Activated gamma-delta T cell treated with anti-CD3 and anti-CD28 coated beads, Interleukin-2, amount 50 U/mL, for 16 hours (primary cell): ENCODE measurements around the gene TPGS2.
"Not testable (repeated sequence)": the region's sequence is repeated elsewhere in the genome, so short reads cannot be mapped to it uniquely, and the experiment has no call there.

Experiments
- DNase-seq: peaks from one replicate; pipeline ENCODE4 v3.0.0-alpha.2; 2020; ENCODE audit warnings: low read depth

TPGS2 gene

GRCh38 chr18:36828630-36829361, at the start of gene TPGS2, which contains the start of gene KIAA1328:
TPGS2 (minus strand) TSS chr18:36829002; CDS start chr18:36828767, 235 bp downstream.
KIAA1328 (plus strand) TSS chr18:36829127; CDS start chr18:36829139, 12 bp downstream.
- peak; percentile 78 for DNase-seq

- DNase-seq: not testable (repeated sequence)
Observed at GRCh38 chr18:36873826-36874225, 45.0 kb upstream of the TPGS2 start.

- no peak for DNase-seq
Observed at GRCh38 chr18:36872329-36872728, 43.5 kb upstream of the TPGS2 start.

GRCh38 chr18:36871801-36872200, 43.0 kb upstream of the TPGS2 start:
- DNase-seq: no peak

DNA sequence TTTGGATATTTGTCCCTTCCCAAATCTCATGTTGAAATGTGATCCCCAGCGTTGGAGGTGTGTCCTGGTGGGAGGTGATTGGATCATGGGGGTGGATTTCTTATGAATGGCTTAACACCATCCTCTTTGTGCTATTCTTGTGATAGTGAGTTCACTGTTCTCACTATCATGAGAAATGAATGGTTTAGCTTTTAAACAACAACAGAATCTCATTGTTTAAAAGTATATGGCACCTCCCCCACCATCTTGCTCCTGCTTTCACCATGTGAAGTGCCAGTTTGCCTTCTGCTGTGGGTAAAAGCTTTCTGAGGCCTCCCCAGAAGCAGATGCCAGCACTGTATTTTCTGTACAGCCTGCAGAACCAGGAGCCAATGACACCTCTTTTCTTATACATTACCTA, 38.3 kb upstream of the TPGS2 start:
- DNase-seq: no peak

DNA sequence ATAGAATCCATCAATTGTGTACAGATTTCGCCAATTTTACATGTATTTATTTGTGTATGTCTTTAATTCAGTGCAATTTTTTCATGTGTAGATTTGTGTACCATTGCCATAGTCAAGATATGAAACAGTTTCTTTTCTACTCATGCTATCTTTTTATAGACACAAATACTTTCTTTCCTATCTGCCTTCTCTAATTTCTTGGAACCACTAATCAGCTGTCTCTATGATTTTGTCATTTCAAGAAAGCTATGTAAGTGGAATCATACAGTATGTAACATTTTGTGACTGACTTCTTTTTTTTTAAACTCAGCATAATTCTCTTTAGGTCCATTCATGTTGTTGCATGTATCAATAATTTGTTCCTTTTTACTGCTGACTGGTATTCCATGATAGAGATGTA, 33.4 kb upstream of the TPGS2 start:
- no peak for DNase-seq

DNA sequence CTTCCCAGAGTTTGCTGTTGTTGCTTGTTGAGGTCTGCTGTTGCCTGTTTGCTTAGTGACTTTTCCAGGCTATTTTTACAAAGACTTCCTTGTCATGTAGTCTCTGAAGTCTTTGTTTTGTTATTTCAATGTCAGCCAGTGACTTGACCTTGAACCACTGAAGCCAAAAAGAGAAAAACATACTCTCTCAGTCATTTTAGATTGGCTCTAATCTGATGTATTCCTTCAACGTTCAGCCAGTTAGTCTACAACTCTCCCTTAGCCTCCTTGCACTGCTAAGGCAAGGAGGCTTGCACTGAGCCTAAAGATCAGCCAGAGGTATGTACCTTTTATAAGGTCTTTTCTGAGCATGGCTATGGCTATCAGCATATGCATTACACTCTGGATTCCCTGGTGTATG, 28.0 kb upstream of the TPGS2 start:
- DNase-seq: no peak

DNA sequence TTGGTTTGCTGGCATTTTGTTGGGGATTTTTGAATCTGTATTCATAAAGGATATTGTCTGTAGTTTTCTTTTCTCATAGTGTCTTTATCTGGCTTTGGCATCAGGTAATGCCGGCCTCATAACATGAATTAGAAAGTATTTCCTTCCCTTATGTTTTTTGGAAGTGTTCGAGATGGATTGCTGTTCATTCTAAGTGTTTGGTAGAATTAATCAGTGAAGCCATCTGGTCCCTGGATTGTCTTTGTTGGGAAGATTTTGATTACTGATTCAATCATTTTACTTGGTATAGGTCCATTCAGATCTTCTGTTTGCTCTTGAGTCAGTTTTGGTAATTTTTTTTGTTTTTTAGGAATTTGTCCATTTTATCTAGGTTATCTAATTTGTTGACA, 22.4 kb upstream of the TPGS2 start:
- DNase-seq: no peak

DNA sequence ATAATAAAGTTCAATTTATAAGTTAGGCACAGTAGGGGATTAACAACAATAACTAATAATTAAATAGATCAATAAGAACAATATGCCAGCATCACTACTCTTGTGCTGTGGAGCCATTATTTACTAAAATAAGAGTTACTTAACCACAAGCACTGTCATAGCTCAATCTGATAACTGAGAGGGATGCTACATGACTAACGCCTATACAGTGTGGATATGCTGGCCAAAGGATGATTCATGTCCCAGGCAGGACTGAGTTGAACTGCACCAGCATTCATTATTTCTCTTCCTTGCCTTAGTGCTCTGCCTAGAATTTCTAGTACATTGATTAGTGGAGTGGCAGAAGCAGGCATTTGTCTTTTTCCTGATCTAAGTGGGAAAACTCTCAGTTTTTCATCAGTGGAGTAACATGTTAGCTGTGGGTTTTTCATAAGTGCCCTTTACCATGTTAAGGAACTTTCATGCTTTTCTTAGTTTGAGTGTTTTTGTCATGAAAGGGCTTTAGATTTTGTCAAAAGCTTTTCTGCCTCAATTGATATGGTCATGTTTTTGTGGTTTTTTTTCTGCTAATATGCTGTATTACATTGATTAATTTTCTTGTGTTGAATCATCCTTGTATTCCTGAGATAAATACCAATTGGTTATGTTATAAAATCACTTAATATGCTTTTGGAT, 21.9 kb upstream of the TPGS2 start:
- no peak for DNase-seq

DNA sequence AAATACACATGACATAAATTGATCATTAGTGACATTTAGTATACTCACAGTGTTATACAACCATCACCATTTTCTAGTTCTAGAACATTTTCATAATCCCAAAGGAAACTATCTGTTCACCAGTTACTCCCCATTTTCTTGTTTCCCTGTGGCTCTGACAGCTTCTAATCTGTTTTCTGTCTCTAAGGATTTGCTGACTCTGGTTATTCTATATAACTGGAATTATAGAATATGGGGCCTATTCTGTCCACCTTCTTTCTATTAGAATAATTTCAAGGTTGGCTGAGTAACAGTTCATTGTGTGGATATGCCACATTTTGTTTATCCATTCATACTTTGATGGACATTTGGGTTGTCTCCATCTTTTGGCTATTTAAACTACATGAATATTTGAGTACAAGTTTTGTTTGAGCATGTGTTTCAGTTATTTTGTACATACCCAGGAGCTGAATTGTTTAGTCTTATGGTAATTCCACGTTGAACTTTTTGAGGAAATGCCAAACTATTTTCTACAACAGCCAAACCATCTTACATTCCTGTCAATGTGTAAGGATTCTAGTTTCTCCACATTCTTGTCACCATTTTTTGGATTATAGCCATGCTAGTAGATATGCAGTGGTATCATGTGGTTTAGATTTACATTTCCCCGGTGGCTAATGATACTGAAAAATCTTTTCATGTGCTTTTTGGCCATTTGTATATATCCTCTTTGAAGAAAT, 20.6 kb upstream of the TPGS2 start:
- DNase-seq: no peak

DNA sequence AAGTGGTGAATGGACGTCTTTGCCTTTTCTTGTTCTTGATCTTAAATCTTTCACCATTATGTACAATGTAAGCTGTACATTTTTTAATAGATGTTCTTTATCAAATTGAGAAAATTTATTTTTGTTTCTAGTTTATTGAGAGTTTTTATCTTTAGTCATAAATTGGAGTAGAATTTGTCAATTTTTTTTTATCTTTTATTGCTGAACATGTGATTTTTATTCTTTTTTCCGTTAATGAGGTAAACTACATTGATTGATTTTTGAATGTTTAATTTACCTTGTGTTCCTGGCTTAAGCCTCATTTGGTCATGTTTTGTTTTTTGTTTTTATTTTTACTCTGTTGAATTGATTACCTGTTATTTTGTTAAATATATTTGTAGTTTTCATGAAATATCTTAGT, 19.8 kb upstream of the TPGS2 start:
- DNase-seq: no peak

DNA sequence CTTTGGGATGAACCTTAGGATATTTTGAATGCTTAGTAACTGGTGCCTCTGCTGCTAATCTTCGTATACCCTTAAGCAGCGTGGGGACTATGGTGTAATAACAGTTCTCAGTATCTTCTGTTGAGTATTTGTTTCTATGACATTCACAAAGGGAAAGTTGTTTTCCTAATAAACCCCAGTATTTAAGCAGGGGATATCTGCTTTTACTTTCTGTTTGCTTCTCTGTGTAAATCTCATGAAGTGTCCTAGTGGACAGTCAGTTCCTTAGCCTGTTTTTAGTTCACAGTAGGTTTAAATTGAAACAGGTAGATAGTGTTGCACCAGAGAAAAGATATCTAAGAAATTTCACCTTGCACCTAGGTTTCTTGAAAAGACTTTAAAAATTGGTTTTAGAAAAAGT, 15.0 kb upstream of the TPGS2 start:
- no peak for DNase-seq

- no peak for DNase-seq
Observed at GRCh38 chr18:36843199-36843598, 14.4 kb upstream of the TPGS2 start.

GRCh38 chr18:36839835-36840234, 11.0 kb upstream of the TPGS2 start:
- no peak for DNase-seq

- DNase-seq: no peak
Observed at GRCh38 chr18:36835927-36836326, 7.1 kb upstream of the TPGS2 start.

DNA sequence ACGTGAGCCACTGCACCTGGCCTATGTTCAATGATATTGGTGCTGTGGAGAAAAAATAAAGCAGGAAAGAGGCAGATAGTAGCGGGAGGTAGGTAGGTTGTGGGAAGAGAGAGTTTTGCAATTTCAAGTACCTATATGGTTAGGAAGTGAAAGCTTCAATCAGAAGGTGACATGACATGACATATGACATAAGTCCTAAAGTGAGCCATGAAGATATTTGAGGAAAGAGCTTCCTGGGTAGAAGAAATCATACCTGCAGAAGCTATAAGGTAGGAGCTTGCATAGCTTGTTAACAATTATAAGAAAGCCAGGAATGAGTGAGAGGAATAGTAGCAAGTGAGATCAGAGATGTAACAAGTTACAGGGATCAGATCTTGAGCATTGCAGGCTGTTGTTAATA, 4.3 kb upstream of the TPGS2 start:
- no peak for DNase-seq

- no peak for DNase-seq
Observed at GRCh38 chr18:36831139-36831538, 2.3 kb upstream of the TPGS2 start.

- DNase-seq: no peak
Observed at GRCh38 chr18:36830158-36830495, 1.3 kb upstream of the TPGS2 start.

- DNase-seq: no peak
Observed at GRCh38 chr18:36829362-36830157, 758 bp upstream of the TPGS2 start.

DNA sequence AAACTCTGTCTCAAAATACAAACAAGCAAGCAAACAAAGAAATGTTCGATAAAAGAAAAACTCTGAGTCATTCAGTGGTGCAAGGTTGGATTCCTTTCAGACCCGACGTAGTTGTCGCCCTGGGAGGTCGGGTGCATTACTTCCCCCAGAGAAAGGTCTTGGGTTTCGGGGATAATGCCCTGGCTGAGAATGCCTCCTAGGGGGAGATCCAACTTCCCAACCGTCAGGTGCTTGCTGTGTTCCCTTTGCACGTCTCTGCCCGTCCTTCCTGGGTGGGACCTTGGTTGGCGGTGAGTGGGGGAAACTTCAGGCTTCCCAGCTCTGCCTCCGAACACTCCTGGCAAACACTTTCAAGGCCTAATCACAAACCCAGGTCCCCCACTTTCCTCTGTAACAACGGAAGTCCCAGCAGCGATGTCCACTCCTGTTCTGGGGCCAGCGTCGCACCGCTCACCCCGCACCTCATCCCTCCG, 609 bp downstream of the TPGS2 start:
- DNase-seq: no peak

GRCh38 chr18:36826556-36826955, 2.2 kb downstream of the TPGS2 start:
- no peak for DNase-seq

- DNase-seq: no peak
Observed at GRCh38 chr18:36825526-36825925, 3.3 kb downstream of the TPGS2 start.
